Glomerular visceral epithelial cell (primary cell): Measurements from ENCODE around the gene PCDHB2.
A peak's percentile ranks its signal among the peaks of the same experiment; 100 is the strongest.
"Not testable (repeated sequence)": the region's sequence is repeated elsewhere in the genome, so short reads cannot be mapped to it uniquely, and the experiment has no call there.

Experiments used
- DNase-seq: peaks from one replicate; pipeline ENCODE4 v3.0.0-alpha.2; 2016; ENCODE audit errors: extremely low spot score

PCDHB2 gene

GRCh38 chr5:141094481-141095262 is at the start of gene PCDHB2:
Gene PCDHB2, plus strand, starts transcription at chr5:141094615. Its CDS starts 176 bp downstream, at chr5:141094791.
- peak; percentile 18 for DNase-seq

GRCh38 chr5:141050622-141051520 is 43.5 kb upstream of the PCDHB2 start, which contains the start of gene PCDHB1:
Gene PCDHB1, plus strand, starts transcription at chr5:141051374. Its CDS starts 97 bp downstream, at chr5:141051471.
- DNase-seq, result no peak

- DNase-seq, result no peak
Measured at GRCh38 chr5:141051521-141051866, 42.9 kb upstream of the PCDHB2 start.

GRCh38 chr5:141077826-141078225 is 16.6 kb upstream of the PCDHB2 start:
- no peak for DNase-seq

- DNase-seq, result no peak
Measured at GRCh38 chr5:141082228-141082627, 12.2 kb upstream of the PCDHB2 start.

- DNase-seq, result peak; percentile 55
Measured at GRCh38 chr5:141084487-141084989, 9.9 kb upstream of the PCDHB2 start.

GRCh38 chr5:141095263-141095641 is 837 bp downstream of the PCDHB2 start:
- DNase-seq, result no peak

GRCh38 chr5:141096181-141096580 is 1.8 kb downstream of the PCDHB2 start:
- not testable (repeated sequence) for DNase-seq

- not testable (repeated sequence) for DNase-seq
Measured at GRCh38 chr5:141096586-141096985, 2.2 kb downstream of the PCDHB2 start.

- peak; percentile 38 for DNase-seq
Measured at GRCh38 chr5:141100243-141100805, 5.9 kb downstream of the PCDHB2 start, which contains the start of gene PCDHB3. Gene PCDHB3, plus strand, starts transcription at chr5:141100473. Its CDS starts 177 bp downstream, at chr5:141100650.

GRCh38 chr5:141101059-141101458 is 6.6 kb downstream of the PCDHB2 start:
- no peak for DNase-seq

GRCh38 chr5:141102070-141102469 is 7.7 kb downstream of the PCDHB2 start:
- DNase-seq, result not testable (repeated sequence)

GRCh38 chr5:141102471-141102870 is 8.1 kb downstream of the PCDHB2 start:
- not testable (repeated sequence) for DNase-seq

GRCh38 chr5:141105350-141105749 is 10.9 kb downstream of the PCDHB2 start:
- DNase-seq, result no peak

GRCh38 chr5:141119250-141119649 is 24.8 kb downstream of the PCDHB2 start:
- no peak for DNase-seq

GRCh38 chr5:141121563-141121962 is 27.1 kb downstream of the PCDHB2 start, which contains the start of gene PCDHB4:
Gene PCDHB4, plus strand, starts transcription at chr5:141121818. Its CDS starts 181 bp downstream, at chr5:141121999.
- DNase-seq, result no peak

- no peak for DNase-seq
Measured at GRCh38 chr5:141121985-141122384, 27.6 kb downstream of the PCDHB2 start.

- DNase-seq, result not testable (repeated sequence)
Measured at GRCh38 chr5:141123396-141124135, 29.2 kb downstream of the PCDHB2 start.

- no peak for DNase-seq
Measured at GRCh38 chr5:141127305-141127704, 32.9 kb downstream of the PCDHB2 start.

GRCh38 chr5:141135030-141135717 is 40.8 kb downstream of the PCDHB2 start, which contains the start of gene PCDHB5:
Gene PCDHB5, plus strand, starts transcription at chr5:141135206. Its CDS starts 229 bp downstream, at chr5:141135435.
- DNase-seq, result peak; percentile 36
